HG02763 (cell line): ENCODE data around the gene ELAVL4.

Experiments
- ATAC-seq: cut with Tn5 transposase; IDR thresholded peaks from one replicate; pipeline ENCODE4 v1.9.1; 2021; ENCODE audit warnings: mild to moderate bottlenecking, moderate library complexity; ENCODE audit not compliant: unreplicated experiment

The ELAVL4 gene

GRCh38 chr1:50108497-50109059, at the start of gene ELAVL4:
ELAVL4 (plus strand) TSS chr1:50108920; CDS start chr1:50109190, 270 bp downstream.
- no peak for ATAC-seq

DNA sequence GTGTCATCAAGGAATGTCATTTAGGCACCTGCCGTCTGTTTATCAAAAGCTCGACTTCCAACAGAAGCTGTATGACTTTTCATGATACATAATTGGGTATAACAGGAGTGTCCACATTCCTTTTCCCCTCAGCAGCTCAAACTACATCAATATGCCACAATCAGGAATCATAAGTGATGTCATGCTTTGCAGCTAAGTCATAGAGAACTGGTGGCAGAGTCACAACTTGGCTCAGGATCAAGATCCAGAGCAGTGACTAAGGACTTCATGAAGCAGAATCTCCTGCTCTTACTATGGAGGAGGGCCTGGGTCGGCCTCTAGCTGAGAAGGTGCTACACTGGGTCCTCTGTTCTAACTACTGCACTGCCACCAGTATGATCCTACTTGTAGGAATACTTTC, 48.4 kb upstream of the ELAVL4 start:
- ATAC-seq: no peak

DNA sequence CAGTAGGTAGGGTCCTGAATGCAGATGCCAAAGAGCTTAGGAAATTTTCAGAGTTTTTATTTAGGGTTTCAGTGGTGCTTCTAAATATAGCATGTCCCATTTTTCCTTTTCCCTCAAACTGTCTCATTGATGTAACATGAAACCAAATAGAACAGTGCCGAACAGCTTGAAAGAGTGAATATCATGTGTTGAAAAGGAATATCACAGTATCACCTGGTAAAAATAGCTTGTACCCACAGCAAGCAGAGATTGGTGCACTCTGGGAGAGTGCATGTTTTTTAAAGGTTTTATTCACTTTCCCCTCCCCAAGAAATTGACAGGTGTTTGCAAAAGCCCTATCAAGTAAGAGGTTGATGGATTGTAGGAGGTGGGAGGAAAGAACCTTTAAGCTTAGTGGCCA, 41.9 kb upstream of the ELAVL4 start:
- no peak for ATAC-seq

- no peak for ATAC-seq
Measured at GRCh38 chr1:50074931-50075330, 33.8 kb upstream of the ELAVL4 start.

DNA sequence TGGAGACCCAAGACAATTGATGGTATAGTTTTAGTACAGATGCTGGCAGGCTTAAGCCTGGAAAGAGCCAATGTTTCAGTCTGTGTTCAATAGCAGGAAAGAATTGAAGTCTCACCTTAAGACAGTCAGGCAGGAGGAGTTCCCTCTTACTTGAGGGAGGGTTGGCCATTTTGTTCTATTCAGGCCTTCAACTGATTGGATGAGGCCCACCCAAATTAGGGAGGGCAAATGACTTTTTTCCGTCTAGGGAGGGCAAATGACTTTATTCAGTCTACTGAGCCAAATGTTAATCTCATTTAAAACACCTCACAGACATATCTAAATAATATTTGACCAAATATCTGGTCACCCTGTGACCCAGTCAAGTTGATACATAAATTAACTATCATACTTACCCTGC, 31.4 kb upstream of the ELAVL4 start:
- ATAC-seq: no peak

DNA sequence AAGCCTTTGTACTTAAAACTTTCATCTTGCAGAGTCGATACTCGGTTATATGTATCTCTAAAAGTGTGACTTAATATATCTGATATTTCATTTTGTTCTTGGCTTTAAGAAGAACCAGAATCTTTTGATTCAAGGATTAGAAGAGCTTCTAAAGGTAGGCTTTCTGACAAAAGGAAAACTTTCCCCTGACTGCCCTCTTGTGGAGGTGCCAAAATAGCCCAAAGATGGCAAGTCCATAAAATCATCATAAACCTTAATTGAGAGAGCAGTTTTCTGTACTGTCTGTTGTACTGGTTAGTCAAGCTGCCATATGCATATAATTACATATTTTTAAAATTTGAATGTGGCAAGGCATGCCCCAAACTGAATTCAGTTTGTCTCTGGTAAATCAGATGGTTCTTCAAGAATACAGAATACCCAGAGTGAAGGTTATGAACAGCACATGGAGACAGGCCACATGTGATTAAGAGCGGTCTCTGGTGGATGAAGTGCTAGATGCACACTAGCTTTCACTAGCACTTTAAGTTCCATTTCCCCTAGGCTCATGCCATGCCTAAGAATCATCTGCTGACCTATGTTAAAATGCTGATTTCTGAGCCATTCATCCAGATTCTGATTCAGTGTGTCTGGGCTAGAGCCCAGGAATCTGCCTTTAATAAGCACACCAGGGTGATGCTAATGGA, 27.7 kb upstream of the ELAVL4 start:
- no peak for ATAC-seq

DNA sequence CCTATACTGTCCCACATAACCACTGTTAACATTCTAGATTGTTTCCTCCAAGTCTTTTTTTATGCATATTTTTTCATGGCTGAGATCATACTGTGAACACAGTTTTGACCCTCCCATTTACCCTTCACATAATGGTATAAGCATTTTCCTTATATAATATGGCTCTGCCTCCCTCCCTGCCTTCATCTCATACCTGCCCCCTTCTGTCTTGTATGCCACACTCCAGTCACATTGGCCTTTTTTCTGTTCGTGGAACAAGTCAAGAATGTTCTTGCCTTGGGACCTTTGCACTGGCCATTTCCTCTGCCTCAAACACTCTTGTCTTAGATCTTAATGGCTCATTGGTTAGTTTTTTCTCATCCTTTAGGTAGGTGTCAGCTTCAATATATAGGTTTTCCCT, 24.3 kb upstream of the ELAVL4 start:
- ATAC-seq: no peak

- ATAC-seq: no peak
Measured at GRCh38 chr1:50091068-50091467, 17.7 kb upstream of the ELAVL4 start.

GRCh38 chr1:50095716-50096115, 13.0 kb upstream of the ELAVL4 start:
- no peak for ATAC-seq

DNA sequence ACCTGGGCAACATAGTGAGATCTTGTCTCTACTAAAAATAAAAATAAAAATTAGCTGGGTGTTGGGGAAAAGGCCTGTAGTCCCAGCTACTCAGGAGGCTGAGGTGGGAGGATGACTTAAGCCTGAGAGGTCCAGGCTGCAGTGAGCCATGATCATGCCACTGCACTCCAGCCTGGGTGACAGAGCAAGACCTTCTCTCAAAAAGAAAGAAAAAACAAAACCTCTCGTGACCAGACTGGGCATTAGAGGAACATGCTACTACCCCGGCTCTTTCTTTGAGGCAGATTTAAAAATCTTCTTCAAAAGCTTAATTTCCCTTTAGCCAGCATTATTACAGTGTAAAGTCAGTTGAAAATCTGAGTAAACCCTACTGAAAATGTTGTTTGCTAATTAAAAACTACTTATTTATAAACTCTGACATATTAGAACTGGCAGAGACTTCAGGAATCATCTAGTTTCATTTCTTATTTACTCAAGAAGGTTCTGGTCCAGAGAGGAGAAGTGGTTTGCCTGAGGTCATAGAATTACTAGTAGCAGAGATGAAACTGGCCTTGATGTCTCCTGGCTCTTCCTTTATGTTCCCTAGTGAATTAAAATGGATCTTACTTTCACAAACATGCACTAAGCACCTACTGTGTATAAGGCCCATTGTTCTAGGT, 11.6 kb upstream of the ELAVL4 start:
- ATAC-seq: no peak

- ATAC-seq: no peak
Measured at GRCh38 chr1:50097791-50098190, 10.9 kb upstream of the ELAVL4 start.

GRCh38 chr1:50098591-50099021, 10.1 kb upstream of the ELAVL4 start:
- no peak for ATAC-seq

DNA sequence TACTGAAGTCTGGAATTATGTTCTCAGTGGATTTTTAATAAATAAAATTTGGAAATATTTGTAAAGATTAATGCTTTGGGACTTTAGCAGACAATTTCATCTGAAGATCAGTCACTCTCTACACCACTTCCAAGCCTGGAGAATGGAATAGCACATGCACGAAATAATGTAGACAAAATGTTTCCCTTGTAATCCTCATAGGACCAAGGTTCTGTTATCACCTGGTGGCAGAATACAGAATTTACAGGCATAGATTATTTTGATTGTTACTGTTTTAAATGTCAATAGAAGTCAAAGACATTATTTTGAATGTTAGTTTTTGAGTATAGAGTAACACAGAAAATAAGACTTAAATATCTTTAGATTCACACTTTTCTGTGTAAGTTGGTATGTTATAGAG, 9.1 kb upstream of the ELAVL4 start:
- no peak for ATAC-seq

DNA sequence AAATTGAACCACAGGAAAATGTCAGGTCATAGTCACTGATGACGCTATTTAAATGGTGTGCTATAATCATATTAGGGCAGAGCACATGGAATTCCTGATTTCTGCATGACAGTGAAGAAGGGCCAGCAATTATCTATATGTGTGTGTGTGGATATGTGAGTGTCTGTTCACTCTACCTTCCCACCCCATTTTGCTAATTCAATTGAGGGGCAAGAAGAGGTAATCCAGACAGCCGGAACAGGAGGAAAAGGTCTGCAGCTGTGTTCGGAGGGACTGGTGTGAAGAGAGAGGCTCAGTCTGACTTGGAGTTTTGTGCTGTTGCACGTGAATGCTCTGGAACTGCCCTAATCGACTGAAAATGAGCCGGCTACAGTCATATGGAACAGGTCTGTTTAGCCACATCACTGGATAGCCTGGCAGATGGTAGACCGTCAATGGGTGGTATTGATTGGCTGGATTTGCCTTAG, 5.1 kb upstream of the ELAVL4 start:
- ATAC-seq: no peak

- no peak for ATAC-seq
Measured at GRCh38 chr1:50105433-50105832, 3.3 kb upstream of the ELAVL4 start.

DNA sequence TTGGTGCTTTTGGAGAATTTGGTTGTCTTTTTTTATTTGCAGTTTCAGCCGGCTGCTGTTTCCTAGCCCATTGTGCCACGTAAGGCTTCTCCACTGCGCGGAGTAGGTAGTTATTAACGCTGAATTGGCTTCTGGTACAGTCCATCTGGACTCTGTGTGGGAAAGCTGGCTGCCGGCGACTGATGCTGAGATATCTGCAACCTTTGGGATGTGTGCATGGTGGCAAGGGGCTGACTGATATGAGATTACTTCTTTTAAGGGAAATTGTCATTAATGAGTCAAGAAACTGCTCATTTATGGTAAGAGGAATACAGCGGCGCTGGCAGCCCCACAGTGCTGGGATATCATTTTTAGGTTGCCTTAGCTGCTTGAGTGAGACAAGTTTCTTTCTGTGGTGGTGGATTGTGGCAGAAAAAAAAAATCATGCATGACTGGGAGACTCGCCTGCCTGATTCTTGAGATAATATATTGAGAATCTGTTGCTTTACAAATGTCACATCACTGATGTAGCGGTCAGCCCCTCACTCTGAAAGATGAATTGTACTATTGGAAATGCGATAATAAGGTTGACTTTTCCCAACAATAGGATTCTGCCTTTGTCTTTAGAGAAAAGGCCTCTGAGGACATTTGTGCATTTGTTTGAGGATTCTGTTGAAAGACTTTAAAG, 2.5 kb upstream of the ELAVL4 start:
- ATAC-seq: no peak

DNA sequence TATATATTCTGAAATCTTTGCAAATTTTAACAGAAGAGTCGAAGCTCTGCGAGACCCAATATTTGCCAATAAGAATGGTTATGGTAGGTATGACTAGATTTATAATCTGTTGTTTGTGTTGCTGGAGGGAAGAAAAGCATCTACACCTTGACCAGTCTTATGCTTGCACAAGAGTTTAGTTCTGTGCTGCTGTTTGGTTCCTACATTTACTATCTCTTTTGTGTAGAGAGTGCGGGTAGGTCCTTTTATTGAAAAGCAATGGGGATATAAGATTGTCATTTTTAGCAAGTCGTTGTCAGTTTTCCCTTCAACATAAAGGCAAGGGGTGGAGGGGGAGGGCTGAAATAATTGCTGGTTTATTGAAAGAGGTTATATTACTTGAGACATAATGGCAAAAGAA, 396 bp downstream of the ELAVL4 start:
- no peak for ATAC-seq

DNA sequence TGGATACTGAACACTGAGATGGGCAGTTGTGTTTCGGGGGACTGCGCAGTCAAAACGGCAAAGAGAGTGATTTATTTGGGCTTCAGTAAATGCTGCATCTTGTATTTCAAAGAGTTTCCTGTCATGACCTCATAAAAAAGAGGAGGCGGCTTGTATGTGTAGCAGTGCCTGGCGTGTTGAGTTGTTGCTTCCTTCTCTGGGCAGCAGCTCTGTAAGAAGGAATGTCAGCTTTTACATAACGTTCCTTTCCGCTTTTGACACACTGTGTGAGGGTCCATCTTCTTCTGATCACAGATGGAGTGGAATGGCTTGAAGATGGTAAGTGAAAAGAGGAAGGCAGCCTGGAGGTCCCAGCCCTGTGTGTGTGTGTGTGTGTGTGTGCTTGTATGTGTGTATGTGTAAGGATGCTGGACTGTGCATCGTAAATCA, 941 bp downstream of the ELAVL4 start:
- no peak for ATAC-seq

DNA sequence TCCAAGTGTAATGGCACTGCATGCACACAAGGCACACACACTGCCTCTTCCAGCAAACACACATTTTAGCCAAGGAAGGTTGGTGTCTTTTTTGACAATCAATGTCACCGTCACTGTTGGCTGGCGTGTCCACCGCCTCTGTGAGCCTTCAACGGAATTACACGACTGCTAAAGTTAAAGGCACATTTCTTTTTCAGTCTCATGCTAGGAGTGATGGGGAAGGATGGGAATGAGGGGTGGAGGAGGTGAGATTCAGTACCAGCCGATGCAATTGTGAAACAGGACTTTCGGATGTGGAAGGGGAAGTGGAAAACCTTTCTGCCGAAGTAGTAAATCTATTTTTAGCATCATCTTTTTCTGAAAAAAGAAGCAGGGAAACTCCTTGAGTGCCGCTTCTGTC, 1.4 kb downstream of the ELAVL4 start:
- no peak for ATAC-seq

- ATAC-seq: no peak
Measured at GRCh38 chr1:50110656-50111055, 1.9 kb downstream of the ELAVL4 start.

DNA sequence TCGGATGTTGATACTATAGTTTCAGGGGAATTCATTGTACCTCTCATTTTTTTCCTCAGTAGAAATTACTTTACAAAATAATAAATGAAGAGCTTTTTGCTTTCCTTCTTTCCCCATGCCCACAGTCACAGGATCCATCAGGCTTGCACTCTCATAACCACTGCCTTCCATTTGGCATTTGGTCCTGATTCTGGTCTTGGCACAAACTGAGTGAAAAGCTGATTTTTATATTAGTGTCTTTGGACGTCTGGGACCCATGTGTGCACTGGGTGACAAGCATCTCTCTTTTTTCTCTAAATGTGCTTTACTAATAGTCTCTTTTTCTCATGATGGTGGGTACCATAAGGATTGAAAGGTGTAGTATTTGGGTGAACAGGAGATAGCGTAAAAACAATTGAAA, 2.8 kb downstream of the ELAVL4 start:
- no peak for ATAC-seq

- no peak for ATAC-seq
Measured at GRCh38 chr1:50112193-50112592, 3.5 kb downstream of the ELAVL4 start.
